Activated B cell treated with CpG ODN at 0.5 μM for 24 hours (primary cell): ENCODE data around the gene PCNX3. TPM values are rescaled to one million over a fixed set of nuclear protein-coding genes. Genes with fewer than 3 reads are reported as not detected.

Experiments
- ATAC-seq: fragments of 200-7000 bp; cut with Tn5 transposase; one replicate; pipeline ENCODE4 v1.10.0; 2021; ENCODE audit warnings: low read depth, mild to moderate bottlenecking, moderate library complexity
- CTCF ChIA-PET: fragments of 350-600 bp; sonication (Branson Sonifier 250); formaldehyde crosslinking; loops from one replicate; lab custom pipeline; 2021; ENCODE audit warnings: antibody characterized with exemption; lab: Charles Lee
- POLR2A ChIA-PET: fragments of 350-600 bp; sonication (Branson Sonifier 250); formaldehyde crosslinking; loops from one replicate; lab custom pipeline; 2021; ENCODE audit warnings: antibody characterized with exemption; lab: Charles Lee
- DNase-seq: peaks from one replicate; pipeline ENCODE4 v3.0.0; 2022
- H3K27ac Mint-ChIP-seq: one replicate; pipeline ENCODE4 v1.8.0; 2020; ENCODE audit warnings: mixed read lengths
- H3K27me3 Mint-ChIP-seq: one replicate; pipeline ENCODE4 v1.8.0; 2021; ENCODE audit warnings: mixed read lengths
- H3K36me3 Mint-ChIP-seq: one replicate; pipeline ENCODE4 v1.8.0; 2021; ENCODE audit warnings: low read depth, mixed read lengths
- H3K4me1 Mint-ChIP-seq: one replicate; pipeline ENCODE4 v1.8.0; 2021; ENCODE audit warnings: mixed read lengths
- H3K4me3 Mint-ChIP-seq: one replicate; pipeline ENCODE4 v1.8.0; 2020; ENCODE audit warnings: mild to moderate bottlenecking, mixed read lengths
- H3K9me3 Mint-ChIP-seq: one replicate; pipeline ENCODE4 v1.8.0; 2020; ENCODE audit warnings: mixed read lengths
- intact Hi-C: fragments of 100-400 bp; cut with micrococcal nuclease; formaldehyde crosslinking; loops from one replicate; pipeline ENCODE4 v1.15.1; 2024
- total RNA-seq: library from RNA; stranded (reverse); gene quantifications from 2 replicates; pipeline ENCODE4 v1.2.3, GENCODE V29; 2022
- TF ChIP-seq, protein P1 (sequence below): fragments of 200-600 bp; IDR thresholded peaks from one replicate; pipeline ENCODE4 v1.8.0; 2022; ENCODE audit warnings: antibody characterized with exemption, mild to moderate bottlenecking

PCNX3 gene
- total RNA-seq, 1 donor from 2014 or later, result 51.4 TPM

DNA sequence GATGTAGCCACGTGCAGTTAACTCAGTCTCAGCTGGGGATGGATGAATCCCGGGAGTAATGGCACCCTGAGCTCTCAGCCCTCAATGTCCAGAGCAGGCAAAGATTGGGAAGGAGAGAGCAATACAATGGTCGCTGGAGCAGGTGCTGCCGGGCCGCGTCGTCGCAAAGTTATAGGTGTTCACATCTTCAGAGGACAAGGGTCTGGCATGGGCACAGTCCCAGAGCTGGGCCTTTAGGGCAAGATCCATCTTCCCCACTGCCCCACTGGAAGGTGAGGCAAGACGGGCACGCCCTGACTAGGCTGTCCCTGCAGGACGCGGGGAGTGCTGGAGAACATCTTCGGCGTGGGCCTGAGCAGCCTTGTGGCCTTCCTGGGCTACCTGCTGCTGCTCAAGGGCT is 7.6 kb downstream of the PCNX3 start:
- H3K4me3 Mint-ChIP-seq, result no peak overlapping the region
- H3K27ac Mint-ChIP-seq, result no peak overlapping the region
- POLR2A ChIA-PET, result interaction anchor here (1.0 kb wide), 1 partner anchor 8 kb away, joined by 3 read pairs; the partner anchor contains the start of gene PCNX3
- TF ChIP-seq, protein P1, sequence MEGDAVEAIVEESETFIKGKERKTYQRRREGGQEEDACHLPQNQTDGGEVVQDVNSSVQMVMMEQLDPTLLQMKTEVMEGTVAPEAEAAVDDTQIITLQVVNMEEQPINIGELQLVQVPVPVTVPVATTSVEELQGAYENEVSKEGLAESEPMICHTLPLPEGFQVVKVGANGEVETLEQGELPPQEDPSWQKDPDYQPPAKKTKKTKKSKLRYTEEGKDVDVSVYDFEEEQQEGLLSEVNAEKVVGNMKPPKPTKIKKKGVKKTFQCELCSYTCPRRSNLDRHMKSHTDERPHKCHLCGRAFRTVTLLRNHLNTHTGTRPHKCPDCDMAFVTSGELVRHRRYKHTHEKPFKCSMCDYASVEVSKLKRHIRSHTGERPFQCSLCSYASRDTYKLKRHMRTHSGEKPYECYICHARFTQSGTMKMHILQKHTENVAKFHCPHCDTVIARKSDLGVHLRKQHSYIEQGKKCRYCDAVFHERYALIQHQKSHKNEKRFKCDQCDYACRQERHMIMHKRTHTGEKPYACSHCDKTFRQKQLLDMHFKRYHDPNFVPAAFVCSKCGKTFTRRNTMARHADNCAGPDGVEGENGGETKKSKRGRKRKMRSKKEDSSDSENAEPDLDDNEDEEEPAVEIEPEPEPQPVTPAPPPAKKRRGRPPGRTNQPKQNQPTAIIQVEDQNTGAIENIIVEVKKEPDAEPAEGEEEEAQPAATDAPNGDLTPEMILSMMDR, result no peak
- peaks cover 14% of the 10 kb centered on the region for H3K4me1 Mint-ChIP-seq
- CTCF ChIA-PET, result interaction anchor here (1.1 kb wide), 1 partner anchor 15 kb away, joined by 4 read pairs; the partner anchor contains the start of gene SIPA1
- H3K9me3 Mint-ChIP-seq, result no peaks in the 10 kb centered on the region
- intact Hi-C loops, result no loop called here
- DNase-seq (no peak), ATAC-seq (no peak)
- peaks cover 81% of the 10 kb centered on the region for H3K36me3 Mint-ChIP-seq
- H3K27me3 Mint-ChIP-seq, result no peaks in the 10 kb centered on the region

DNA sequence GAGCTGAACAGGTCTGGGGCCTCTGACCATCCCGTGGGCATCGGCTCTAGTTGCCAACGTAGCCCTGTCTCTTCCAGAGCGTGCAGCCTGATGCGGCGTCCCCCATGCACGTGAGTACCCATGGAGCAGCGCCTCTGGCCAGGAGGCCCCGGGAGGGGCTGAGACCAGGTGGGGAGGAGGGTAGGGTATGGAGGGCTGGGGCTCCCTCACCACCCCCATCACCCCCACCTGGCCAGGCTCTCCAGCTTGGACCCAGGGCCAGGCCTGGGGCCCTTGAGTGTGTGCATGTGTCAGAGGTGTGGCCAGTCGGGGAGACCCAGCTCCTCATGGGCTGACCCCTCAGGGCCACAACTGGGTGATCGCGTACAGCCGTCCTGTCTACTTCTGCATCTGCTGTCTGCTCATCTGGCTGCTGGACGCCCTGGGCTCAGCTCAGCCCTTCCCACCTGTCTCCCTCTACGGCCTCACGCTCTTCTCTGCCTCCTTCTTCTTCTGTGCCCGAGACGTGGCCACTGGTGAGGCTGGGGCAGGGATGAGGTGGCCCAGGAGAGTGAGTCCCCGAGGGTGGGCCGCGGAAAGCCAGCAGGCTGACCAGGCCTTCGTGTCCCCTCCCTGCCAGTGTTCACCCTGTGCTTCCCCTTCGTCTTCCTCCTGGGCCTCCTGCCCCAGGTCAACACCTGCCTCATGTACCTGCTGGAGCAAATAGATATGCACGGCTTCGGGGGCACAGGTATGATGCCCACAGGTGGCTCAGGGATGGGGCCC is 8.5 kb downstream of the PCNX3 start:
- H3K9me3 Mint-ChIP-seq, result no peaks in the 10 kb centered on the region
- ChIA-PET POLR2A (interaction anchor here (1.0 to 5.2 kb wide), 3 partner anchors 9 to 15 kb away, joined by 3 to 62 read pairs (median 5); partner anchors contain the start of genes PCNX3 and SIPA1), CTCF (interaction anchor here (1.1 kb wide), 1 partner anchor 14 kb away, joined by 4 read pairs; the partner anchor contains the start of gene SIPA1)
- peaks cover 80% of the 10 kb centered on the region for H3K36me3 Mint-ChIP-seq
- intact Hi-C loops, result no loop called here
- ATAC-seq, result no peak
- no peak overlapping the region for H3K4me3 Mint-ChIP-seq
- no peak for DNase-seq
- peaks cover 11% of the 10 kb centered on the region for H3K4me1 Mint-ChIP-seq
- no peaks in the 10 kb centered on the region for H3K27me3 Mint-ChIP-seq
- no peak overlapping the region for H3K27ac Mint-ChIP-seq
- TF ChIP-seq, protein P1, result no peak

DNA sequence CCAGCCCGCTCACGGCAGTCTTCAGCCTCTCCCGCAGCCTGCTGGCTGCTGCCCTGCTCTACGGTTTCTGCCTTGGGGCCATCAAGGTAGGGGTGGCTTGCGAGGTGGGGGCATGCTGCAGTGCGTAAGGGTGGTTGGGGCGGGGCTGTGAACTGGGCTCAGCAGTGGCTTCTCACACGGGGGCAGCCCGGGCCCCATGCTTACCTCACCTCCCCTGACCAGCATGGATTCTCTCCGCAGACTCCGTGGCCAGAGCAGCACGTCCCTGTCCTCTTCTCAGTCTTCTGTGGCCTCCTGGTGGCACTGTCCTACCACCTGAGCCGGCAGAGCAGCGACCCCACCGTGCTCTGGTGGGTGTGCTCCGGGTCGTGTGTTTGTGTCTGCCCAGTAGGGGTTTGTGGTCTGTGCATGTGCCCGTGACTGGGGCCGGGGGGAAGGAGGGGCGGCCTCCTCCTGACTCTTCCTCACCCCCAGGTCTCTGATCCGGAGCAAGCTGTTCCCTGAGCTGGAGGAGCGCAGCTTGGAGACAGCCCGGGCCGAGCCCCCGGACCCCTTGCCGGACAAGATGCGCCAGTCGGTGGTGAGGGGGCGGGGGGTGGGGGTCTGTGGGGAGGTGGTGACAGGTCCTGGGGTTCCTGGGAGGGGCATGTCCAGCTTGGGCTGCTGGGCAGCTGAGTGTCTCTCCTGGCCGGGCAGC is 9.5 kb downstream of the PCNX3 start:
- ChIA-PET POLR2A (interaction anchor here (1.0 to 5.2 kb wide), 9 partner anchors 10 to 234 kb away, joined by 3 to 62 read pairs (median 4); partner anchors contain the start of genes AP5B1, KAT5, PCNX3 and SIPA1), CTCF (interaction anchor here (0.9 to 3.9 kb wide), 17 partner anchors 9 to 235 kb away, joined by 3 to 29 read pairs (median 4); partner anchors contain the start of genes AP5B1, KAT5 and SIPA1)
- Mint-ChIP-seq H3K36me3 (peaks cover 79% of the 10 kb centered on the region), H3K4me3 (no peak overlapping the region), H3K27ac (no peak overlapping the region), H3K4me1 (peaks cover 8% of the 10 kb centered on the region), H3K27me3 (no peaks in the 10 kb centered on the region), H3K9me3 (no peaks in the 10 kb centered on the region)
- TF ChIP-seq, protein P1, result no peak
- intact Hi-C loops, result no loop called here
- ATAC-seq, result no peak
- no peak for DNase-seq

DNA sequence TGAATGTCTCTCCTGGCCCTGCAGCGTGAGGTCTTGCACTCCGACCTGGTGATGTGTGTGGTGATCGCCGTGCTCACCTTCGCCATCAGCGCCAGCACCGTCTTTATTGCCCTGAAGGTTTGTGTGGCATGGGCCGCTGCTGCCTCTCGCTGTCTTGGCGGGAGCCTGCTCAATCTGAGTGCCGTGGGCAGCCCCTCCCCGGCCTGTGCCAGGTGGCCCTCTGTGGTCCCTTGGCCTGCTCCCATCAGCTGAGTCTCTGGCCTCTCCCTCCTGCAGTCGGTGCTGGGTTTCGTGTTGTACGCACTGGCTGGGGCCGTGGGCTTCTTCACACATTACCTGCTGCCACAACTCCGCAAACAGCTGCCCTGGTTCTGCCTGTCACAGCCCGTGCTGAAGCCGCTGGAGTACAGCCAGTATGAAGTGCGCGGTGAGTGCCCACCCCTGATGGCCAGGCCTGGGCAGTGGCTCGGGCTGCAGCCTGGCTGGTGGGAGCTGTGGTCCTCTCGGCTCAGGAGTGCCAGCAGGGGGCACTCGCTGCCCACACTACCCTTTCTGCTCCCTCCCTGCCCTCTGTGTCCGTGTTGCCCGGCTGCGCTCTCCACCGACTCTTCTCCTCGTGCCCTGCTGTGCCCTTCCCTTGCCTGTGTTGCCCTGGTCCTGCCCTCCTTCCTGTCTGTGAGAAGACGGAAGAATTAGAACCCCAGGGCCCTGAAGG is 10.2 kb downstream of the PCNX3 start:
- Mint-ChIP-seq H3K36me3 (peaks cover 82% of the 10 kb centered on the region), H3K9me3 (no peaks in the 10 kb centered on the region), H3K4me3 (no peak overlapping the region), H3K4me1 (peaks cover 8% of the 10 kb centered on the region), H3K27ac (peak overlapping the region; percentile 52), H3K27me3 (no peaks in the 10 kb centered on the region)
- intact Hi-C loops, result loop anchor here (1.0 kb wide), 6 partner anchors 13 to 364 kb away; partner anchors contain the start of gene SIPA1
- TF ChIP-seq, protein P1, result no peak
- ChIA-PET POLR2A (interaction anchor here (0.6 to 5.2 kb wide), 12 partner anchors 11 to 234 kb away, joined by 3 to 62 read pairs (median 4); partner anchors contain the start of genes AP5B1, KAT5, PCNX3 and RELA), CTCF (interaction anchor here (0.8 to 3.9 kb wide), 18 partner anchors 9 to 234 kb away, joined by 3 to 29 read pairs (median 4); partner anchors contain the start of genes AP5B1, KAT5 and SIPA1)
- peak; percentile 96 for ATAC-seq
- peak; percentile 65 for DNase-seq
